NOMO-1 (cell line): Measurements from ENCODE around the gene SRBD1.

ENCODE experiments used
- DNase-seq, 2 experiments: peaks; one replicate each; lab custom pipeline; 2025; ENCODE audit not compliant: unreplicated experiment in 2 of 2; lab: John Stamatoyannopoulos, UW

The SRBD1 gene

GRCh38 chr2:45634223-45634622 lies 23.2 kb upstream of the SRBD1 start:
- DNase-seq, result no peak

GRCh38 chr2:45631955-45632354 lies 20.9 kb upstream of the SRBD1 start:
- no peak for DNase-seq

GRCh38 chr2:45631319-45631718 lies 20.3 kb upstream of the SRBD1 start:
- no peak for DNase-seq

- no peak for DNase-seq
Measured at GRCh38 chr2:45629971-45630370, 18.9 kb upstream of the SRBD1 start.

GRCh38 chr2:45627911-45628310 lies 16.8 kb upstream of the SRBD1 start:
- DNase-seq, result no peak

GRCh38 chr2:45626387-45627221 lies 15.5 kb upstream of the SRBD1 start:
- DNase-seq, result peak in 1 of 2 experiments; percentile 28

GRCh38 chr2:45625824-45626223 lies 14.8 kb upstream of the SRBD1 start:
- no peak for DNase-seq

- no peak for DNase-seq
Measured at GRCh38 chr2:45623098-45623497, 12.0 kb upstream of the SRBD1 start.

GRCh38 chr2:45622336-45623075 lies 11.4 kb upstream of the SRBD1 start:
- DNase-seq, result no peak

- DNase-seq, result no peak
Measured at GRCh38 chr2:45617496-45617895, 6.4 kb upstream of the SRBD1 start.

- DNase-seq, result no peak
Measured at GRCh38 chr2:45616658-45617411, 5.8 kb upstream of the SRBD1 start.

- no peak for DNase-seq
Measured at GRCh38 chr2:45614871-45615415, 3.9 kb upstream of the SRBD1 start.

- DNase-seq, result no peak
Measured at GRCh38 chr2:45614330-45614729, 3.3 kb upstream of the SRBD1 start.

GRCh38 chr2:45612731-45613130 lies 1.7 kb upstream of the SRBD1 start:
- DNase-seq, result no peak

GRCh38 chr2:45612285-45612684 lies 1.2 kb upstream of the SRBD1 start:
- no peak for DNase-seq

- peak; percentile 19 to 20 for DNase-seq
Measured at GRCh38 chr2:45610281-45611019, 617 bp downstream of the SRBD1 start.

- DNase-seq, result no peak
Measured at GRCh38 chr2:45607701-45608100, 3.4 kb downstream of the SRBD1 start.

GRCh38 chr2:45606796-45607195 lies 4.3 kb downstream of the SRBD1 start:
- DNase-seq, result no peak

- DNase-seq, result no peak
Measured at GRCh38 chr2:45605116-45605515, 6.0 kb downstream of the SRBD1 start.

GRCh38 chr2:45602624-45603023 lies 8.4 kb downstream of the SRBD1 start:
- DNase-seq, result no peak
